Activated CD8-positive, alpha-beta T cell treated with anti-CD3 and anti-CD28 coated beads for 36 hours (primary cell): ENCODE measurements around the gene CDC42EP3. TPM values are rescaled to one million over a fixed set of nuclear protein-coding genes. Genes with fewer than 3 reads are reported as not detected.

ENCODE experiments used
- ATAC-seq: fragments of 200-7000 bp; cut with Tn5 transposase; one replicate; pipeline ENCODE4 v1.10.0; 2021; ENCODE audit warnings: mild to moderate bottlenecking, moderate library complexity
- CTCF ChIA-PET: fragments of 350-600 bp; sonication (Branson Sonifier 250); formaldehyde crosslinking; loops from one replicate; lab custom pipeline; 2021; ENCODE audit warnings: antibody characterized with exemption; lab: Charles Lee
- POLR2A ChIA-PET: fragments of 350-600 bp; sonication (Branson Sonifier 250); formaldehyde crosslinking; loops from one replicate; lab custom pipeline; 2021; ENCODE audit warnings: antibody characterized with exemption; lab: Charles Lee
- DNase-seq: peaks from one replicate; pipeline ENCODE4 v3.0.0-alpha.2; 2020
- H3K27ac Mint-ChIP-seq: one replicate; pipeline ENCODE4 v1.8.0; 2021; ENCODE audit warnings: mild to moderate bottlenecking, mixed read lengths
- H3K27me3 Mint-ChIP-seq: one replicate; pipeline ENCODE4 v1.8.0; 2021; ENCODE audit warnings: mixed read lengths
- H3K36me3 Mint-ChIP-seq: one replicate; pipeline ENCODE4 v1.8.0; 2021; ENCODE audit warnings: low read depth, mixed read lengths
- H3K4me1 Mint-ChIP-seq: one replicate; pipeline ENCODE4 v1.8.0; 2021; ENCODE audit warnings: low read depth, mixed read lengths
- H3K4me3 Mint-ChIP-seq: one replicate; pipeline ENCODE4 v1.8.0; 2021; ENCODE audit warnings: mild to moderate bottlenecking, moderate library complexity, mixed read lengths
- H3K9me3 Mint-ChIP-seq: one replicate; pipeline ENCODE4 v1.8.0; 2021; ENCODE audit warnings: mixed read lengths
- CTCF ChIP-seq: fragments of 200-600 bp; IDR thresholded peaks from one replicate; pipeline ENCODE4 v1.8.0; 2022; ENCODE audit warnings: antibody characterized with exemption, mild to moderate bottlenecking
- intact Hi-C: fragments of 100-400 bp; cut with micrococcal nuclease; formaldehyde crosslinking; loops from one replicate; pipeline ENCODE4 v1.10.0; 2022
- total RNA-seq, 2 experiments: library from RNA; stranded (reverse); gene quantifications; one replicate each; pipeline ENCODE4 v1.2.3, GENCODE V29; 2021

Gene CDC42EP3
- total RNA-seq, 2 experiments from 2014 or later: 18.8 to 22.6 TPM

DNA sequence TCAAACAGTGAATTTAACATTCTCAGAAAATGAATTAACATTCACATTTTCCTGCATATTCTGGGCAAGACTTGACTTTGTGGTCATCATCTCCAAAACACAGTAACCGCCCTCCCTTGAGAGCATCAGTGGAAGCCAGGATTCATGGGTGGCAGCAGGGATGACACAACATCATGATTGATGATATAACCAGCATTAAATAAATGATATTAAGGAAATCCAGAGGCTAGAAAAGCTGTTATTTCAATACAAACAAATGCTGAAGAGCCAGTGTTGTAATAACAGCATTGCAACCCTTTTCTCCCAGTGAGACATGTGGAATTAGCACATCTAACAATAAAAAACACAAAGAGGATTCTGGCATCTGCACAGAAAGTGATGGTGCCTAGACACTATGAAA lies 41.1 kb downstream of the CDC42EP3 start:
- peaks cover 7% of the 10 kb centered on the region for H3K9me3 Mint-ChIP-seq
- peaks cover 13% of the 10 kb centered on the region for H3K36me3 Mint-ChIP-seq
- peak overlapping the region; percentile 81 for H3K27ac Mint-ChIP-seq
- H3K4me1 Mint-ChIP-seq: peaks cover 87% of the 10 kb centered on the region
- no peaks in the 10 kb centered on the region for H3K27me3 Mint-ChIP-seq
- CTCF ChIA-PET: no interaction called here
- no peak overlapping the region for H3K4me3 Mint-ChIP-seq
- DNase-seq (no peak), ATAC-seq (no peak)
- intact Hi-C loops: loop anchor here (10.0 kb wide), 2 partner anchors 216 to 244 kb away; no protein-coding TSS in a partner anchor
- POLR2A ChIA-PET: no interaction called here
- TF ChIP-seq CTCF: no peak

DNA sequence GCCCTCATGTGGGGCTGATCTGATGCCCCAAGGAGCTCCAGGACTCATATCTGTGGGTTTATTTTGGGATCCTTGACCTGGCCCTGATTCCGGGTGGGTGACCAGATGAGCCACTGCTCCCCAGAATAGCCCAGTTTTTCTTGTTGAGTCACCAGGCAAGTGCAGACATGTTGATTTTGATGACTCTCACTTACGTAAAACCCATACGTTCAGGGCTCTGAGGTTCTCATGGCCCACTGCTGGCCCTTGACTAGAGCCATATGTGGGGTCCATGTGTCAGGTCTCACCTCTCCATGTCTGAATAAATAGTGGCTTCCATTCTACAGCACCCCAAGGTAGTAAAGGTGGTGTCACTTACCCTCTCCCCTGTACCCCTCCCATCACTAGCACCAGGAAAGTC lies 41.9 kb downstream of the CDC42EP3 start:
- H3K4me3 Mint-ChIP-seq: no peak overlapping the region
- peak overlapping the region; percentile 81 for H3K27ac Mint-ChIP-seq
- no peak for TF ChIP-seq CTCF
- ChIA-PET CTCF (no interaction called here), POLR2A (no interaction called here)
- H3K27me3 Mint-ChIP-seq: no peaks in the 10 kb centered on the region
- peaks cover 7% of the 10 kb centered on the region for H3K9me3 Mint-ChIP-seq
- ATAC-seq (no peak), DNase-seq (no peak)
- intact Hi-C loops: no loop called here
- peaks cover 87% of the 10 kb centered on the region for H3K4me1 Mint-ChIP-seq
- peaks cover 13% of the 10 kb centered on the region for H3K36me3 Mint-ChIP-seq

- intact Hi-C loops: no loop called here
- ATAC-seq: no peak
- Mint-ChIP-seq H3K27ac (peak overlapping the region; percentile 28), H3K4me3 (no peak overlapping the region), H3K9me3 (no peaks in the 10 kb centered on the region), H3K36me3 (peaks cover 6% of the 10 kb centered on the region), H3K27me3 (no peaks in the 10 kb centered on the region), H3K4me1 (peaks cover 87% of the 10 kb centered on the region)
- no peak for DNase-seq
- CTCF ChIA-PET: interaction anchor here (0.6 to 1.2 kb wide), 4 partner anchors 8 to 232 kb away, joined by 3 to 4 read pairs (median 3); no protein-coding TSS in a partner anchor
- no peak for TF ChIP-seq CTCF
- POLR2A ChIA-PET: no interaction called here
Observed at GRCh38 chr2:37627710-37628109, 43.7 kb downstream of the CDC42EP3 start.

GRCh38 chr2:37625796-37626571 lies 45.5 kb downstream of the CDC42EP3 start:
- Mint-ChIP-seq H3K9me3 (no peaks in the 10 kb centered on the region), H3K36me3 (peaks cover 6% of the 10 kb centered on the region), H3K27me3 (no peaks in the 10 kb centered on the region), H3K4me3 (peak overlapping the region; percentile 60), H3K27ac (peak overlapping the region; percentile 87), H3K4me1 (peaks cover 88% of the 10 kb centered on the region)
- ATAC-seq: peak; percentile 62
- TF ChIP-seq CTCF: no peak
- intact Hi-C loops: loop anchor here (2.0 kb wide), 1 partner anchor 37 kb away; no protein-coding TSS in a partner anchor
- peak; percentile 81 for DNase-seq
- POLR2A ChIA-PET: interaction anchor here (1.1 to 4.3 kb wide), 7 partner anchors 8 to 44 kb away, joined by 3 to 28 read pairs (median 9); no protein-coding TSS in a partner anchor
- CTCF ChIA-PET: interaction anchor here (0.8 to 3.8 kb wide), 6 partner anchors 19 to 251 kb away, joined by 3 to 14 read pairs (median 4); no protein-coding TSS in a partner anchor

- Mint-ChIP-seq H3K9me3 (no peaks in the 10 kb centered on the region), H3K4me1 (peaks cover 86% of the 10 kb centered on the region), H3K27ac (peak overlapping the region; percentile 87), H3K36me3 (peaks cover 6% of the 10 kb centered on the region), H3K27me3 (no peaks in the 10 kb centered on the region), H3K4me3 (peak overlapping the region; percentile 41)
- CTCF ChIA-PET: interaction anchor here (0.8 to 3.8 kb wide), 6 partner anchors 20 to 252 kb away, joined by 4 to 14 read pairs (median 5); no protein-coding TSS in a partner anchor
- DNase-seq: no peak
- POLR2A ChIA-PET: interaction anchor here (1.1 to 4.3 kb wide), 9 partner anchors 9 to 307 kb away, joined by 3 to 28 read pairs (median 9); no protein-coding TSS in a partner anchor
- no peak for ATAC-seq
- intact Hi-C loops: loop anchor here (2.0 kb wide), 1 partner anchor 36 kb away; no protein-coding TSS in a partner anchor
- TF ChIP-seq CTCF: no peak
Observed at GRCh38 chr2:37625156-37625555, 46.3 kb downstream of the CDC42EP3 start.
